Activated naive CD8-positive, alpha-beta T cell treated with anti-CD3 and anti-CD28 coated beads for 36 hours (primary cell): Measurements from ENCODE around the gene ZRANB3. TPM values are rescaled to one million over a fixed set of nuclear protein-coding genes. Genes with fewer than 3 reads are reported as not detected.
"Not testable (repeated sequence)": the region's sequence is repeated elsewhere in the genome, so short reads cannot be mapped to it uniquely, and the experiment has no call there.

Source experiments
- DNase-seq: peaks from one replicate; pipeline ENCODE4 v3.0.0; 2021
- H3K27ac Mint-ChIP-seq: one replicate; pipeline ENCODE4 v1.8.0; 2022; ENCODE audit warnings: mild to moderate bottlenecking, moderate library complexity, mixed read lengths
- H3K27me3 Mint-ChIP-seq: one replicate; pipeline ENCODE4 v1.8.0; 2022; ENCODE audit warnings: mild to moderate bottlenecking, mixed read lengths
- H3K36me3 Mint-ChIP-seq: one replicate; pipeline ENCODE4 v1.8.0; 2021; ENCODE audit warnings: mild to moderate bottlenecking, mixed read lengths
- H3K4me1 Mint-ChIP-seq: one replicate; pipeline ENCODE4 v1.8.0; 2021; ENCODE audit warnings: mixed read lengths
- H3K4me3 Mint-ChIP-seq: one replicate; pipeline ENCODE4 v1.8.0; 2022; ENCODE audit warnings: mild to moderate bottlenecking, moderate library complexity, mixed read lengths
- H3K9me3 Mint-ChIP-seq: one replicate; pipeline ENCODE4 v1.8.0; 2022; ENCODE audit warnings: mixed read lengths
- total RNA-seq, 2 experiments: library from RNA; stranded (reverse); gene quantifications; one replicate each; pipeline ENCODE4 v1.2.3, GENCODE V29; 2021

ZRANB3 gene
- total RNA-seq, 2 experiments from 2014 or later, result 15.0 to 18.1 TPM

DNA sequence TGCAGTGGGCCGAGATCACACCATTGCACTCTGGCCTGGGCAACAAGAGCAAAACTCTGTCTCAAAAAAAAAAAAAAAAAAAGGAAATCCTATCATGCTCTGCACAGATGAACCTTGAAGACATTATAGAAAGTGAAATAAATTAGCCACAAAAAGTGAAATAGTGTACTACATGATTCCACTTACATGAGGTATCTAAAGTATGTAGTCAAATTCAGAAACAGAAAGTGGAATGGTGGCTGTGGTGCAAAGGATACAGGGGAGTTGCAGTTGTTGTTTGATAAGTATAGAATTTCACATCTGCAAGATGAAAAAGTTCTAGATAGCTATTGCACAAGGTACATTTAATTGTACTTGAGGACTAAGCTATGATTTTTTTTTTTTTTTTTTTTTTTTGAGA is 5.2 kb downstream of the ZRANB3 start:
- H3K27me3 Mint-ChIP-seq, result no peaks in the 10 kb centered on the region
- peaks cover 29% of the 10 kb centered on the region for H3K4me1 Mint-ChIP-seq
- H3K9me3 Mint-ChIP-seq, result peaks cover 1% of the 10 kb centered on the region
- H3K4me3 Mint-ChIP-seq, result no peak overlapping the region
- DNase-seq, result no peak
- no peak overlapping the region for H3K27ac Mint-ChIP-seq
- peaks cover 41% of the 10 kb centered on the region for H3K36me3 Mint-ChIP-seq

- no peak for DNase-seq
- Mint-ChIP-seq H3K27me3 (no peaks in the 10 kb centered on the region), H3K27ac (no peak overlapping the region), H3K4me3 (no peak overlapping the region), H3K36me3 (peaks cover 30% of the 10 kb centered on the region), H3K4me1 (peaks cover 20% of the 10 kb centered on the region), H3K9me3 (peaks cover 34% of the 10 kb centered on the region)
These were observed 18.9 kb downstream of the ZRANB3 start for GRCh38 chr2:135512099-135512498.

DNA sequence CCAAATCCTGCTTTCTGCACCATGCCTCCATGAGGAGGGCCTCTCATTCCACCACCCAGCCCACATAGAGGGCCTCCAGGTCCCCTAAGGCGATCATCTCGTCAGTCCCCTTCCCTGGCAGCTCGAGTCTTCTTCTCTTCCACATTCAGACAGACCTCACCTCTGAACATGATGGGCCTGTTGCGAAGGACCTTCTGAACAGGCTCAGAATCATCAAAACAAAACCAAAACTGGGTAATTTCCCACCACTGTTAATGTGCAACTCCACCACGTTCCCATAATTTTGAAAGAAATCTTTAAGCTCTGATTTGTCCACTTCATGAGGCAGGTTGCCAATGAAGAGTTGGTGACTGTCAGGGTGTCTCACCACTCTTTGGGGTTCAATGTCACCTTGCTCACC is 20.4 kb downstream of the ZRANB3 start:
- Mint-ChIP-seq H3K27ac (peak overlapping the region; percentile 52), H3K36me3 (peaks cover 34% of the 10 kb centered on the region), H3K4me1 (peaks cover 20% of the 10 kb centered on the region), H3K9me3 (peaks cover 34% of the 10 kb centered on the region), H3K4me3 (no peak overlapping the region), H3K27me3 (no peaks in the 10 kb centered on the region)
- DNase-seq, result no peak

- Mint-ChIP-seq H3K27ac (no peak overlapping the region), H3K27me3 (no peaks in the 10 kb centered on the region), H3K36me3 (peaks cover 44% of the 10 kb centered on the region), H3K4me3 (no peak overlapping the region), H3K9me3 (peaks cover 13% of the 10 kb centered on the region), H3K4me1 (no peaks in the 10 kb centered on the region)
- DNase-seq, result no peak
These were observed 26.2 kb downstream of the ZRANB3 start for GRCh38 chr2:135504811-135505210.

GRCh38 chr2:135498588-135498987 is 32.4 kb downstream of the ZRANB3 start:
- Mint-ChIP-seq H3K36me3 (peaks cover 61% of the 10 kb centered on the region), H3K9me3 (peaks cover 29% of the 10 kb centered on the region)
- not testable (repeated sequence) for H3K4me3 Mint-ChIP-seq, H3K27me3 Mint-ChIP-seq, H3K27ac Mint-ChIP-seq, DNase-seq, H3K4me1 Mint-ChIP-seq

- no peak for DNase-seq
- H3K9me3 Mint-ChIP-seq, result peaks cover 28% of the 10 kb centered on the region
- peaks cover 43% of the 10 kb centered on the region for H3K36me3 Mint-ChIP-seq
- H3K27ac Mint-ChIP-seq, result no peak overlapping the region
- no peak overlapping the region for H3K4me3 Mint-ChIP-seq
- no peaks in the 10 kb centered on the region for H3K4me1 Mint-ChIP-seq
- no peaks in the 10 kb centered on the region for H3K27me3 Mint-ChIP-seq
These were observed 36.1 kb downstream of the ZRANB3 start for GRCh38 chr2:135494917-135495316.

- H3K4me3 Mint-ChIP-seq, result no peak overlapping the region
- peaks cover 42% of the 10 kb centered on the region for H3K36me3 Mint-ChIP-seq
- no peaks in the 10 kb centered on the region for H3K27me3 Mint-ChIP-seq
- H3K27ac Mint-ChIP-seq, result no peak overlapping the region
- no peaks in the 10 kb centered on the region for H3K4me1 Mint-ChIP-seq
- peaks cover 25% of the 10 kb centered on the region for H3K9me3 Mint-ChIP-seq
- DNase-seq, result no peak
These were observed 36.5 kb downstream of the ZRANB3 start for GRCh38 chr2:135494503-135494902.

DNA sequence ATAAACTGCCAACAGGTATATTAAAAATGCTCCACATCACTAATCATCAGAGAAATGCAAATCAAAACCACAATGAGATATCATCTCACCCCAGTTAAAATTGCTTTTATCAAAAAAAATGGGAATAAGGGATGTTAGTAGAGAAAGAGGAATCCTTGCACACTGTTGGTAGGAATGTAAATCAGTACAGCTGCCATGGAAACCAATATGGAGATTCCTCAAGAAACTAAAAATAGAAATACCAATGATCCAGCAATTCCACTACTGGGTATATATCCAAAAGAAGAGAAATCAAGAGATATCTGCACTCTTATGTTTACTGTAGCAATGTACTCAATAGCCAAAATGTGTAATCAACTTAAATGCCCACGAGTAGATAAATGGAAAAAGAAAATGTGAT is 40.6 kb downstream of the ZRANB3 start:
- peaks cover 44% of the 10 kb centered on the region for H3K36me3 Mint-ChIP-seq
- DNase-seq, result no peak
- H3K9me3 Mint-ChIP-seq, result peaks cover 10% of the 10 kb centered on the region
- H3K4me3 Mint-ChIP-seq, result no peak overlapping the region
- no peaks in the 10 kb centered on the region for H3K27me3 Mint-ChIP-seq
- H3K27ac Mint-ChIP-seq, result no peak overlapping the region
- H3K4me1 Mint-ChIP-seq, result no peaks in the 10 kb centered on the region

- Mint-ChIP-seq H3K4me1 (no peaks in the 10 kb centered on the region), H3K27ac (no peak overlapping the region)
- DNase-seq, result no peak
These were observed 45.6 kb downstream of the ZRANB3 start for GRCh38 chr2:135485441-135485840.

GRCh38 chr2:135475128-135475527 is 55.9 kb downstream of the ZRANB3 start:
- Mint-ChIP-seq H3K4me1 (peaks cover 11% of the 10 kb centered on the region), H3K36me3 (peaks cover 1% of the 10 kb centered on the region), H3K9me3 (no peaks in the 10 kb centered on the region), H3K4me3 (no peak overlapping the region), H3K27me3 (no peaks in the 10 kb centered on the region), H3K27ac (no peak overlapping the region)
- DNase-seq, result no peak

More at GRCh38 chr2:135485441-135485840, 45.6 kb downstream of the ZRANB3 start:
- Mint-ChIP-seq H3K27me3 (no peaks in the 10 kb centered on the region), H3K4me3 (no peak overlapping the region), H3K36me3 (peaks cover 48% of the 10 kb centered on the region), H3K9me3 (peaks cover 2% of the 10 kb centered on the region)

DNA sequence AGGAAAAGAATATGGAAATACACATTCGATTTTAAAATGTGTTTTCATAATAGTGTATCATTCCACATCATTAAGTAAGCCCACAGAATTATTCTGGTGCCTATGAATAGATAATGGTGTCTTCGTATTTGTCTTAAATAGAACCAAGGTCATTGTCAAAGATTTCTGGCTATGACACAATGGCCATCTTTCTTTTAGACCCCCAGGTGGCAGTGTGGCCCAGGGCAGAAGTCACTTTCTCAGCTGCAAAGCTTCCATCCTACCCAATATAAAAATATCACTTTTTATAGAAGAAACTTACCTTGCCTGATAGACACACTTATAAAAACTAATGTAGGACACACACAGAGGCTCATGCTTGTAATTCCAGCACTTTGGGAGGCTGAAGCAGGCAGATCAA is 57.5 kb downstream of the ZRANB3 start:
- no peaks in the 10 kb centered on the region for H3K9me3 Mint-ChIP-seq
- H3K4me1 Mint-ChIP-seq, result peaks cover 11% of the 10 kb centered on the region
- no peak overlapping the region for H3K4me3 Mint-ChIP-seq
- peak; percentile 5 for DNase-seq
- H3K27ac Mint-ChIP-seq, result no peak overlapping the region
- no peaks in the 10 kb centered on the region for H3K27me3 Mint-ChIP-seq
- peaks cover 1% of the 10 kb centered on the region for H3K36me3 Mint-ChIP-seq

DNA sequence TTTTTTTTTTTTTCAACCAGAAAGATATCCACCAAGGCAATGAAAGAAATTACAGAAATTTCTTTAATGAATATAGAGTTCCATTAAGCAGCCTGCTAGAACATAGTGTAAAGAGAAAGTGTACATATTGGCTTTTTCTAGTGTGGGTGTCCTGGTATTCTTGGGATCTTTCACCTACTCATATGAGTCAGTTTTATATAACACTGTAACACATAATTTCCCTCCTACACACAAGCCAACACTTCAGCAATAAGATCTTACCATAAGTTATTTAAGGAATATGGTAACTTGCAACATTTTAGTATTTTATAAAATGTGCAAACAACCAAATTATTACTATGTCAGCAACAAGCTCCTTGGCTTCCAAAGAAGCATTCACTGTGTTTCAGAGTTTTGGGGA is 59.9 kb downstream of the ZRANB3 start:
- Mint-ChIP-seq H3K9me3 (no peaks in the 10 kb centered on the region), H3K36me3 (peaks cover 2% of the 10 kb centered on the region), H3K27me3 (no peaks in the 10 kb centered on the region), H3K27ac (no peak overlapping the region), H3K4me1 (peaks cover 11% of the 10 kb centered on the region), H3K4me3 (no peak overlapping the region)
- no peak for DNase-seq

DNA sequence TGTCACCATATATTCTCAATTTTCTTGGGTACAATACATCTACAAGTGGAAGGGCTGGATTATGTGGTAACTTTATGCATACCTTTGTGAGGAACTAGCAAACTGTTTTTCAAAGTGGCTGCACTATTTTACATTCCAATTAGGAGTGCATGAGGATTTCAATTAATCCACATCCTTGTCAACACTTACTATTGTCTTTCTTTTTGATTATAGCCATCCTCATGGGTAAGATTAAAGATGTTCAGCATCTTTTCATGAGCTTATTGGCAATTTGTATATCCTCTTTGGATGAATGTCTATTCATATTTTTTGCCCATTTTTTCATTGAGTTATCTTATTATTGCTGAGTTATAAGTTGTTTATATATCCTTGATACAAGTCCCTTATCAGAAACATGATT is 73.7 kb downstream of the ZRANB3 start:
- Mint-ChIP-seq H3K27me3 (no peaks in the 10 kb centered on the region), H3K36me3 (peaks cover 35% of the 10 kb centered on the region), H3K4me1 (no peaks in the 10 kb centered on the region), H3K4me3 (no peak overlapping the region), H3K9me3 (peaks cover 20% of the 10 kb centered on the region), H3K27ac (no peak overlapping the region)
- no peak for DNase-seq

- no peak overlapping the region for H3K4me3 Mint-ChIP-seq
- H3K36me3 Mint-ChIP-seq, result peaks cover 39% of the 10 kb centered on the region
- H3K27ac Mint-ChIP-seq, result no peak overlapping the region
- H3K9me3 Mint-ChIP-seq, result peaks cover 23% of the 10 kb centered on the region
- H3K27me3 Mint-ChIP-seq, result no peaks in the 10 kb centered on the region
- H3K4me1 Mint-ChIP-seq, result no peaks in the 10 kb centered on the region
- no peak for DNase-seq
These were observed 74.2 kb downstream of the ZRANB3 start for GRCh38 chr2:135456835-135457234.

DNA sequence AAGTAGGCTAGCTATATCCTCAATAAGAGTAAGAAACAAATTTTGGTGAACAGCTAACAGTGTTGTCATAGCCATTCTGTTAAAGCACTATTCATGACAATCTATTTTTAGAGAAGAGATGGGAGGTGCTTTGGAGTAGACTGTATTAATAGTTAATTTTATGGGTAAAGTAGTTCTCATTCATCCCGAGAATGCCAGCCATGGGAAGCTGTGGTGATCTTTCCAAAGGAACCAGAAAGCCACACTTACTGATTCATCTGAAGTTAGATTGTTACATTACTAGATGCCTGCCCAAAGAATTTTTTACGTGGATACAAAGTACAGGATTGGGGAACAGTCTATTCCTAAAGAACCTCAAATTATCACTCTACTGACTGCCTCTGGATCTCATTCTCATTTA is 74.6 kb downstream of the ZRANB3 start:
- H3K27me3 Mint-ChIP-seq, result no peaks in the 10 kb centered on the region
- no peaks in the 10 kb centered on the region for H3K4me1 Mint-ChIP-seq
- peaks cover 44% of the 10 kb centered on the region for H3K36me3 Mint-ChIP-seq
- H3K27ac Mint-ChIP-seq, result no peak overlapping the region
- DNase-seq, result no peak
- no peak overlapping the region for H3K4me3 Mint-ChIP-seq
- peaks cover 27% of the 10 kb centered on the region for H3K9me3 Mint-ChIP-seq

DNA sequence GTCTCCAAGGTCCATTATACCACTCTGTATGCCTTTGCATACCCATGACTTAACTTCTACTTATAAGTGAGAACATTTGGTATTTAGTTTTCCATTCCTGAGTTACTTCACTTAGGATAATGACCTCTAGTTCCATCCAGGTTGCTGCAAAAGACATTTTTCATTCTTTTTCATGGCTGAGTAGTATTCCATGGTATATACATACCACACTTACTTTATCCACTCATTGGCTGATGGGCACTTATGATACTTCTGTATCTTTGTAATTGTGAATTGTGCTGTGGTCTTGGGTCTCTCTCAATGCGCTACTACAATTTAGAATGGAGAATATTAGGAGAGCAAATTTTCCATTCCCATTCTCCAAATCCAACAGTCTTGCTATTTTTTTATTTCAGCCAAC is 76.4 kb downstream of the ZRANB3 start:
- DNase-seq, result no peak
- no peaks in the 10 kb centered on the region for H3K27me3 Mint-ChIP-seq
- H3K9me3 Mint-ChIP-seq, result peaks cover 28% of the 10 kb centered on the region
- no peak overlapping the region for H3K4me3 Mint-ChIP-seq
- no peaks in the 10 kb centered on the region for H3K4me1 Mint-ChIP-seq
- H3K27ac Mint-ChIP-seq, result no peak overlapping the region
- peaks cover 52% of the 10 kb centered on the region for H3K36me3 Mint-ChIP-seq

DNA sequence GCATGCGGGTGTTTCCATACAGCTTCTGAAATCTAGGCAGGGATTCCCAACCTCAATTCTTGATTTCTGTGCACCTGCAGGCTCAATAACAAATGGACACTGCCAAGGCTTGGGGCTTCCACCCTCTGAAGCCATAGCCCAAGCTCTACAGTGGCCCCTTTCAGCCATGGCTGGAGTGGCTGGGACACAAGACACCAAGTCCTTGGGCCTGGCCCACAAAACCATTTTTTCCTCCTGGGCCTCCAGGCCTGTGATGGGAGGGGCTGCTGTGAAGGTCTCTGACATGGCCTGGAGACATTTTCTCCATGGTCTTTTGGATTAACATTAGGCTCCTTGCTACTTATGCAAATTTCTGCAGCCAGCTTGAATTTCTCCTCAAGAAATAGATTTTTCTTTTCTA is 78.0 kb downstream of the ZRANB3 start:
- H3K27ac Mint-ChIP-seq, H3K4me1 Mint-ChIP-seq, DNase-seq, H3K27me3 Mint-ChIP-seq, H3K4me3 Mint-ChIP-seq: not testable (repeated sequence)
- Mint-ChIP-seq H3K36me3 (peaks cover 52% of the 10 kb centered on the region), H3K9me3 (peaks cover 24% of the 10 kb centered on the region)
